CD14-positive monocyte (primary cell): Measurements from ENCODE around the gene WDCP. TPM values are rescaled to one million over a fixed set of nuclear protein-coding genes. Genes with fewer than 3 reads are reported as not detected.

ENCODE experiments used
- DNase-seq, 3 donors: peaks; one replicate each; pipeline ENCODE4 v3.0.0-alpha.2; 2011 to 2022
- H2AFZ ChIP-seq: 2 replicates; pipeline ENCODE4 v1.6.0; 2012; ENCODE audit warnings: mild to moderate bottlenecking, low read depth, low read length, inconsistent platforms; ENCODE audit not compliant: insufficient read depth, poor library complexity, severe bottlenecking
- H3K27ac ChIP-seq, 2 donors: 1 replicate in 1 of 2; 2 replicates in 1 of 2; pipeline ENCODE4 v1.5.1; 2012 to 2013; ENCODE audit warnings: low read length in 2 of 2, control low read depth in 1 of 2, inconsistent platforms in 1 of 2, low read depth in 1 of 2, mild to moderate bottlenecking in 1 of 2
- H3K27me3 ChIP-seq, 2 donors: one replicate each; pipeline versions ENCODE4 v1.6.0 to v1.6.1; 2011 to 2013; ENCODE audit warnings: low read length in 2 of 2; ENCODE audit not compliant: control insufficient read depth in 2 of 2, insufficient read depth in 2 of 2
- H3K36me3 ChIP-seq, 2 donors: replicated peaks in 1 of 2; 1 replicate in 1 of 2; 2 replicates in 1 of 2; pipeline versions ENCODE4 v1.5.1 to v1.6.1; 2012 to 2013; ENCODE audit warnings: low read length in 2 of 2, control low read depth in 1 of 2, inconsistent platforms in 1 of 2, mild to moderate bottlenecking in 1 of 2; ENCODE audit not compliant: insufficient read depth in 2 of 2, control insufficient read depth in 1 of 2
- H3K4me1 ChIP-seq, 2 donors: 1 replicate in 1 of 2; 2 replicates in 1 of 2; pipeline versions ENCODE4 v1.5.1 to v1.6.1; 2012 to 2013; ENCODE audit warnings: low read length in 2 of 2, control low read depth in 1 of 2, inconsistent platforms in 1 of 2, mild to moderate bottlenecking in 1 of 2, moderate library complexity in 1 of 2; ENCODE audit not compliant: insufficient read depth in 2 of 2, control insufficient read depth in 1 of 2
- H3K4me2 ChIP-seq: replicated peaks from 2 replicates; pipeline ENCODE3; 2012; ENCODE audit warnings: low read length, moderate library complexity, mild to moderate bottlenecking; ENCODE audit not compliant: poor library complexity, severe bottlenecking; ENCODE audit errors: extremely low read depth
- H3K4me3 ChIP-seq, 3 experiments: fragments of 200-600 bp in 1 of 3; sonication (generic) in 1 of 3; replicated peaks in 1 of 3; 1 replicate in 2 of 3; 2 replicates in 1 of 3; pipeline ENCODE4 v1.5.1; 2011 to 2013; ENCODE audit warnings: low read length in 3 of 3, mild to moderate bottlenecking in 3 of 3, control low read depth in 2 of 3, low read depth in 2 of 3, inconsistent platforms in 1 of 3, moderate library complexity in 1 of 3
- H3K79me2 ChIP-seq: 2 replicates; pipeline ENCODE4 v1.6.0; 2012; ENCODE audit warnings: mild to moderate bottlenecking, control low read depth, inconsistent platforms, low read length, moderate library complexity; ENCODE audit not compliant: insufficient read depth
- H3K9ac ChIP-seq: 2 replicates; pipeline ENCODE4 v1.6.0; 2017; ENCODE audit warnings: low read length, mild to moderate bottlenecking; ENCODE audit not compliant: insufficient read depth, poor library complexity, severe bottlenecking
- H3K9me3 ChIP-seq, 2 donors: replicated peaks in 1 of 2; 1 replicate in 1 of 2; 2 replicates in 1 of 2; pipeline versions ENCODE4 v1.5.1 to v1.6.1; 2012 to 2013; ENCODE audit warnings: low read length in 2 of 2, control low read depth in 1 of 2; ENCODE audit not compliant: control insufficient read depth in 1 of 2, insufficient read depth in 1 of 2
- H4K20me1 ChIP-seq: 2 replicates; pipeline ENCODE4 v1.6.0; 2012; ENCODE audit warnings: mild to moderate bottlenecking, low read length, control low read depth, moderate library complexity; ENCODE audit not compliant: insufficient read depth
- H3K27ac Mint-ChIP-seq, 7 donors: one replicate each; pipeline ENCODE4 v1.8.0; 2020; ENCODE audit warnings: mild to moderate bottlenecking in 7 of 7, mixed read lengths in 7 of 7, moderate library complexity in 6 of 7, inconsistent platforms in 2 of 7
- H3K27me3 Mint-ChIP-seq, 3 donors: one replicate each; pipeline ENCODE4 v1.8.0; 2021 to 2022; ENCODE audit warnings: low read depth in 3 of 3, mild to moderate bottlenecking in 3 of 3, mixed read lengths in 3 of 3, moderate library complexity in 3 of 3, inconsistent platforms in 1 of 3
- H3K36me3 Mint-ChIP-seq, 2 donors: one replicate each; pipeline ENCODE4 v1.8.0; 2020; ENCODE audit warnings: mixed read lengths in 2 of 2, inconsistent platforms in 1 of 2, mild to moderate bottlenecking in 1 of 2
- H3K4me1 Mint-ChIP-seq: one replicate; pipeline ENCODE4 v1.8.0; 2020; ENCODE audit warnings: mild to moderate bottlenecking, mixed read lengths
- H3K4me3 Mint-ChIP-seq, 2 donors: one replicate each; pipeline ENCODE4 v1.8.0; 2020; ENCODE audit warnings: mild to moderate bottlenecking in 2 of 2, mixed read lengths in 2 of 2, moderate library complexity in 1 of 2
- H3K9me3 Mint-ChIP-seq, 7 donors: one replicate each; pipeline ENCODE4 v1.8.0; 2020 to 2022; ENCODE audit warnings: mixed read lengths in 7 of 7, mild to moderate bottlenecking in 6 of 7, moderate library complexity in 6 of 7, inconsistent platforms in 2 of 7
- CTCF ChIP-seq: fragments of 200-600 bp; IDR thresholded peaks from one replicate; pipeline ENCODE4 v1.8.0; 2022; ENCODE audit warnings: antibody characterized with exemption, mild to moderate bottlenecking
- WGBS: methylation state at CpG from one replicate; pipeline ENCODE4 v1.1.5; 2013; ENCODE audit warnings: missing lambda C conversion rate; ENCODE audit not compliant: insufficient coverage; 5-methylcytosine and 5-hydroxymethylcytosine counted together
- intact Hi-C, 2 donors: fragments of 100-400 bp; cut with micrococcal nuclease; formaldehyde crosslinking; loops; one replicate each; pipeline versions ENCODE4 v1.15.0 to v1.15.1; 2023
- polyA plus RNA-seq, 3 donors: library from polyadenylated mRNA; depleted of rRNA in 1 of 3; unstranded in 2 of 3; stranded (reverse) in 1 of 3; fragments of 300-500 nt in 2 of 3; fragments of >200 nt in 1 of 3; fragmentation: Illumina TruSeq in 2 of 3; gene quantifications; 1 replicate in 2 of 3; 2 replicates in 1 of 3; pipeline ENCODE4 v1.2.3, GENCODE V29; 2012 to 2021

Gene WDCP
- polyA plus RNA-seq, 3 donors, result 0.43 to 1.3 (median 0.69) TPM

GRCh38 chr2:24024018-24024417 lies 23.2 kb downstream of the WDCP start:
- H3K9me3 ChIP-seq, result no peaks in the 10 kb centered on the region
- 95% methylated on average over 11 of the region's 12 CpGs for WGBS
- no peaks in the 10 kb centered on the region for H4K20me1 ChIP-seq
- no peak for TF ChIP-seq CTCF
- H3K9ac ChIP-seq, result no peak overlapping the region
- H3K27me3 ChIP-seq, result no peaks in the 10 kb centered on the region
- intact Hi-C loops, result no loop called here
- peaks cover 0 to 3% (median 2%) of the 10 kb centered on the region in 3 donors for H3K27me3 Mint-ChIP-seq
- H3K4me1 ChIP-seq, result no peaks in the 10 kb centered on the region
- no peaks in the 10 kb centered on the region for H3K9me3 Mint-ChIP-seq
- H3K27ac Mint-ChIP-seq, result peak overlapping the region in 1 of 7 donors; percentile 37
- DNase-seq, result no peak
- no peak overlapping the region for H3K4me2 ChIP-seq
- peaks cover 34 to 36% of the 10 kb centered on the region in 2 donors for H3K36me3 Mint-ChIP-seq
- no peak overlapping the region for H3K4me3 ChIP-seq
- H3K36me3 ChIP-seq, result peaks cover 10 to 14% of the 10 kb centered on the region in 2 donors
- H3K79me2 ChIP-seq, result no peaks in the 10 kb centered on the region
- no peak overlapping the region for H3K4me3 Mint-ChIP-seq
- no peak overlapping the region for H2AFZ ChIP-seq
- no peaks in the 10 kb centered on the region for H3K4me1 Mint-ChIP-seq
- H3K27ac ChIP-seq, result no peak overlapping the region

GRCh38 chr2:24022975-24023575 lies 24.1 kb downstream of the WDCP start:
- Mint-ChIP-seq H3K27me3 (peaks cover 0 to 3% (median 2%) of the 10 kb centered on the region in 3 donors), H3K4me1 (no peaks in the 10 kb centered on the region), H3K27ac (no peak overlapping the region), H3K9me3 (no peaks in the 10 kb centered on the region), H3K4me3 (no peak overlapping the region), H3K36me3 (peaks cover 27 to 31% of the 10 kb centered on the region in 2 donors)
- Histone ChIP-seq H3K79me2 (no peaks in the 10 kb centered on the region), H3K27ac (no peak overlapping the region), H3K4me2 (no peak overlapping the region), H3K9me3 (no peaks in the 10 kb centered on the region), H4K20me1 (no peaks in the 10 kb centered on the region), H3K36me3 (peaks cover 9 to 11% of the 10 kb centered on the region in 2 donors), H3K4me1 (no peaks in the 10 kb centered on the region), H2AFZ (no peak overlapping the region), H3K4me3 (no peak overlapping the region), H3K27me3 (no peaks in the 10 kb centered on the region), H3K9ac (no peak overlapping the region)
- no peak for DNase-seq
- TF ChIP-seq CTCF, result no peak
- 89% methylated on average over 15 of the region's 16 CpGs for WGBS
- intact Hi-C loops, result no loop called here
